ENCODE measurements around the gene GIT2.
A peak's percentile ranks its signal among the peaks of the same experiment; 100 is the strongest.
"Not testable (repeated sequence)": the region's sequence is repeated elsewhere in the genome, so short reads cannot be mapped to it uniquely, and the experiment has no call there.

Gene GIT2

GRCh38 chr12:109915171-109916040 lies 80.8 kb downstream of the GIT2 start:
- DNase-seq = no peak

DNA sequence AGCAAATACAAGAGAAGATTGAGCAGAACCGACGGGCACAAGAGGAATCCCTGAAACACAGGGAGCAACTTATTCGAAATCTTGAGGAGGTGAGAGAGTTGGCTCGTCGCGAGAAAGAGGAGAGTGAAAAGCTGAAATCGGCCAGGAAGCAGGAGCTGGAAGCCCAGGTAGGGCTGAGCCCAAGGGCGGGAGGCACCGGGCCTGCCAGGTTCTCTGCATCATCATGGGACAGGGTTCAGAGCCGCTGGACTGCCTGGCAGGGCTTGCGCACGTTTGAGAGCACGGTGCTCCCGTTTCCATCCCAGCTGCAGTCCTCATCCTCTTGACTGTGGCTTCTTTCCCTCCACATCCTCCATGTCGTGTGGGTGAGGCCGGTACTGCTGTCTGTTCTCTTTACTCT lies 81.7 kb downstream of the GIT2 start:
- no peak for DNase-seq

GRCh38 chr12:109912855-109913321 lies 83.3 kb downstream of the GIT2 start:
- no peak for DNase-seq

DNA sequence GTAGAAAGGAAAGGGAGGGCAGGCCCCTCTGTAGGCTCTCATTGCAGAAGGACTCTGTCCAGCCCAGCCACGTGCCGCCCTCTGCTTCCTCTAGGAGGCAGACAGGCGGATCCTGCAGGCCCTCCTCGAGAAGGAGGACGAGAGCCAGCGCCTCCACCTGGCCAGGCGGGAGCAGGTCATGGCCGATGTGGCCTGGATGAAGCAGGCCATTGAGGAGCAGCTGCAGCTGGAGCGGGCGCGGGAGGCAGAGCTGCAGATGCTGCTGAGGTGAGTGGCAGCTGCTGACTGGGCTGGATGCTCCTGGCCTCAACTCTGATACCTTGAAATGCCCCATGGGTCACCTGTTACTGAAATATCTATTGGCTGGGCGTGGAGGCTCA lies 85.2 kb downstream of the GIT2 start:
- DNase-seq = peak; percentile 50 to 57

- DNase-seq = no peak
Observed at GRCh38 chr12:109910254-109910968, 85.8 kb downstream of the GIT2 start.

- DNase-seq = no peak
Observed at GRCh38 chr12:109905301-109905700, 90.9 kb downstream of the GIT2 start.

GRCh38 chr12:109902891-109903418 lies 93.2 kb downstream of the GIT2 start:
- DNase-seq = no peak

DNA sequence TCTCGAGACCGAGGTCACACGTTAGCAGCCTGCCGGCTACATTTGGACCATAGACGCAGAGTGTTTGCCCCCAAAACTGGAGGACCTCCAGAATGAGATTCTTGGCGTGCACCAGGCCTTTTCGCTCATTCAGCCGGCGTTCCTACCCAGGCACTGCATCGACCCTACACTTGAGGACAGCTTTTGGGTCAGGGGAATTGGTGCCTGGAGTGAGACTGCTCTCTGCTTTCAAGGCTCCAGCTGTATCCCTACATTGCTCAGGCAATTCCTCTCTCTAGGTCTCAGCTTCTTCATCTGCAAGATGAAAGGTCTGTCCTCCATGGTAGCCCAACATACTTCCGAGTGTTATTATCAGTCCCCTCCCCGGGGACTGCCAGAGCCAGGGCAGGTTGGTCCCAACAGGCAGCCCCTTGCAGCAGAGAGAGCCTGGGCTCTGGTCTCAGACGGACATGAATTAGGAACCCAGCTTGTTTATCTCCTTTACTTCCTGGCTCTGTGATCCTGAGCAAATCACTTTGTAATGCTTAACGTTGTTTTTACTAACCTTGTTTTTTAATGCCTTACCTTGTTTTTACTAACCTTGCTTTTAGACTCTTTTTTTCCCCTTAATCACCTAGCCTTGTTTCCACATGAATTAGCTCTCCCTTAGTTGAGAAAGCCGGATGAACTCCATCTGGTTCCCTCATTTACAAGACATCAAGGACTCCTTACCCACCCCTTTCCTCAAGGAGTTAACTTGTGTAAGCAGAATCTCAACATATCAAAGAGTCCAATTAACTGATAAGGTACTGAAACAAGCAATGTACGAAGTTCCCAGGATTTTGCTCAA lies 95.2 kb downstream of the GIT2 start:
- DNase-seq = peak; percentile 40 to 45

GRCh38 chr12:109899783-109900751 lies 96.1 kb downstream of the GIT2 start, which contains the start of gene TCHP:
Gene TCHP, plus strand, starts transcription at chr12:109900274. Its CDS starts 2,753 bp downstream, at chr12:109903027.
- DNase-seq = peak; percentile 82 to 85

DNA sequence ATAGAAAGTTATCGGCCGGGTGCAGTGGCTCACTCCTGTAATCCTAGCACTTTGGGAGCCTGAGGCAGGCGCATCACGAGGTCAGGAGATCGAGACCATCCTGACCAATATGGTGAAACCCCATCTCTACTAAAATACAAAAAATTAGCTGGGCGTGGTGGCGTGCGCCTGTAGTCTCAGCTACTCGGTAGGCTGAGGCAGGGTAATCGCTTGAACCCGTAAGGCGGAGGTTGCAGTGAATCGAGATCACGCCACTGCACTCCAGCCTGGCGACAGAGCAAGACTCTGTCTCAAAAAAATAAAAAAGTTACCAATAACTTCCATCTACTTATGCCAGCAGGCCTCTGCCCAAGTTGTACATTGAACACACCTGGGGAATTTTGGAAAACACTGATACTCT lies 96.8 kb downstream of the GIT2 start:
- not testable (repeated sequence) for DNase-seq

DNA sequence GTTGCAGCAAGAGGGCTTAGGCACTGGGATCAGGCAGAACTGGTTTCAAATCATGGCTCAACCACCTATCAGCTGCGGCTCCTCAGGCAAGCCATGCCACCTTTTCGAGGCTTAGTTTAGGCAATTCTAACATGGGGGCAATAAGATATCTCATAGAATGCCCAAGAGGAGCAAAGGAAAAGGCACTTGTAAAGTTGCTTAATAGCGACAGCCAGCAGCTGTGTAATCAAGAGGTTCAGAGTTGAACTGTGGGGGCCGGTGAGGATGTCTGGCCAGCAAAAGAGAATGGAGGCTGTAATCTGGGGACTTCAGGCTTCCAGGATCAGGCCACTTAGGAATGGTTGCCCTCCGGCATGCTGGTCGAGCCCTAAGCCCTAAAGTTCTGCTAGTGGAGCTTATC lies 99.1 kb downstream of the GIT2 start:
- no peak for DNase-seq

DNA sequence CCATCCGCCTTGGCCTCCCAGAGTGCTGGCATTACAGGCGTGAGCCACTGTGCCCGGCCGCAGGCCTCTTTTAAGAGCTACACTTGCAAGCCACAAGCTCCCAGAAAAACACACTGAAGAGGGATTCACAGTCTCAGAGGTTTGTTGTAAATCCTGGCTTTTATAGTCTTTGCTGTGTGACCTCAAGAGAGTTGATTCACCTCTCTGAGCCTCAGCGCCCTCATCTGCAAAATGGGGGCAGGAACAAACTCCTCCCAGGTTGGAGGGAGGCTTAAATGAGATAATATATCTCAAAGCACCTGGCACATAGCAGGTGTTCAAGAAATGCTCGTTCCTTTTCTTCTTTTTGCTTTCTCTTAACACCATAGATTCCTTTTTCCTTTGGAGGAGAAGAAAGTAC lies 100.0 kb downstream of the GIT2 start:
- DNase-seq = no peak

DNA sequence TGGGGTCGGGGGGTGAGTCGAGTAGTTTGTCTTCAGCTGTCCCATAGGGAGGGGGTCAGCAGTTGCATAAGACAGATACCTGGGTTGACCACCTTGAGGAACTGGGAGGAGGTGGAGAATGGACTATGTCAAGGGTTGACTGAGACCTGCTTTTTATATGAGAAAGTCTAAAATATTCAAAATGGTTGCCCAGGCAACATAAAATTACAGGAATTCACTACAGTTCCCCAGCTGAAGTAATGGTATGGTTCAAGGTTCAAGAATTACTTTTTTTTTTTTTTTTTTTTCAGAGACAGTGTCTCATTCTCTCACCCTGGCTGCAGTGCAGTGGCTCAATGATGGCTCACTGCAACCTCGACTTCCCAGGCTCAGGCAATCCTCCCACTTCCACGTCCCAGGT lies 101.2 kb downstream of the GIT2 start:
- DNase-seq = no peak

GRCh38 chr12:109893261-109893995 lies 102.7 kb downstream of the GIT2 start:
- no peak for DNase-seq

DNA sequence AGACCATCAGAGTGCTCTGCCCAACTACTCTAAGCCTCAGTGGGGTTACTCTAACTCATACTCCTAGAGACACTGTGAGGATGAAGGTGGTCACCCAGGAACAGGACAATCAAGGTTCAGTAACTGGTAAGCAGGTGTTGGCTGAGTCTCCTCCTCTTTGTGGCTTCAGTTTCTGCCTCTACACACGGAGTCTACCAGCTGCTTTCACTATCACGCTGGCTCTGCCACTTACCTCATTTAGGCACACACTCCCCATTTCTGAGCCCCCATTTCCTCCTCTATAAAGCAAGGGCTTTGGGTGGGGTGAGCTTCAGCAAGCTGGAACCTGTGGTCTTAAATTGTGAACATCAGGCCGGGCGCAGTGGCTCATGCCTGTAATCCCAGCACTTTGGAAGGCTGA lies 103.4 kb downstream of the GIT2 start:
- DNase-seq = no peak

DNA sequence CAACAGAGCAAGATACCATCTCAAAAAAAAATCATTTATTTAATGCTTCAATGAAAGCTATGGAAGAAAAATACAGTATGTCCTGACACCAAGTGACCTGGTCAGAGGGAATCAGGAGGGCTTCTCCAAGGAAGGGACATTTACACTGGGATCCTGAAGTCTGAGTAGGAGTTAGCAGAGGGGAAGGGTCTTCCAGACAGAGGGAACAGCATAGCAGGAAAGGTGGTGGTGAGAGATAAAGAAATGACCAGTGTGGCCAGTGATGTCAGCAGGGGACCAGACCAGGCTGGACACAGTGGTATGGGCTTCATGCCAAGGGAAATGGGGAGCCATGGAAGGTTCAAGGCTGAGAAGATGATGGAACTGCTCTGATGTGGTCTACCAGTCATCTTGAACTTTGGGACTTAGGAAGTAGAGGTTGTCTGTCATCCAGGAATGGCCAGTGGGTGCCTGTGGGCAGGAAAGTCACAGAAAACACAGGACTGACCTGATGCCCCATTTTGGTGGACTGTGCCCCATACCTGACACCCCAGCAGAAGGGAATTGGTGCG lies 103.9 kb downstream of the GIT2 start:
- DNase-seq = no peak

DNA sequence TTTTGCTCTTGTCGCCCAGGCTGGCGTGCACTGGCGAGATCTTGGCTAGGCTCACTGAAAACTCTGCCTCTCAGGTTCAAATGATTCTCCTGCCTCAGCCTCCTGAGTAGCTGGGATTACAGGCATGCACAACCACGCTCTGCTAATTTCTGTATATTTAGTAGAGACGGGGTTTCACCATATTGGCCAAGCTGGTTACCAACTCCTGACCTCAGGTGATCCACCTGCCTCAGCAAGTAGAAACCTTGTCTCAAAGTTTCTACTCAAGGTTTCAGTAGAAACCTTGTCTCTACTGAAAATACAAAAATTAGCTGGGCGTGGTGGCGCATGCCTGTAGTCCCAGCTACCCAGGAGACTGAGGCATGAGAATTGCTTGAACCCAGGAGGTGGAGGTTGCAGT lies 104.4 kb downstream of the GIT2 start:
- not testable (repeated sequence) for DNase-seq

- no peak for DNase-seq
Observed at GRCh38 chr12:109890620-109891170, 105.5 kb downstream of the GIT2 start.

DNA sequence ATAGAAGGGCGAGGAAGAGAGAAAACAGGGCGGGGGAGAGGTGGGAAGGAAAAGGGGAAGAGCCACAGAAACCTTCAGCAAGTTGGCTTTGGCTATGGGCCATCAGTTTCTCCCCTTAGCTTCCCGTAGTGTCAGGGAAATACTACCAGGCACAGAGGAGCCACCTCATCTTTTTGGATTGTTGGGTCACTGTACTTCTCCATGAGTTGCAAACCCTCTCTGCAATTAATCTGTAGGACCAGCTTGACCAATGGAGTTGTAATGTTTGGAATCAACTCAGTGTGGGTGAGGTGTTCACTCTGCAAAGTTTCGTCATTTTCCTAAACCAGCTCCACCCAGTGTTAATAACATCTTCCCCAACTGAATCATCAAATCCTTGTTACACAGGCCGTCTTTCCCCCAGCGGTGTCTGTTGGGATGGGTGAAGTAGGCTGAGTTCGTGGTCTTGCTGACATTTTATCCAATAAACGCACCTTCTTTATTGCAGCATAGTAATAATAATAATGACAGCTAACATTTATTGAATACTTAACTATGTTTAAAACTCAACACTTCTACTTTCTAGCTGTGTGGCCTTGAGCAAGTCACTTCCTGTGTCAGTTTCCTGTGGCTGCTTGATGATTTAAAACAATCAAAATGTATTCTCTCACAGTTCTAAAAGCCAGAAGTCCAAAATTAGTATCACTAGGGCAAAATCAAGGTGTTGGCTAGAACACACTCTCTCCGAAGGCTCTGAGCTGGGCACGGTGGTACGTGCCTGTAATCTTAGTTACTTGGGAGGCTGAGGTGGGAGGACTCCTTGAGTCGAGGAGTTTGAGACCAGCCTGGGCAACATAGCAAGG lies 107.8 kb downstream of the GIT2 start:
- DNase-seq = peak; percentile 53 to 54
